GM23338 (cell line): ENCODE data around the gene KCTD10. TPM values are rescaled to one million over a fixed set of nuclear protein-coding genes. Genes with fewer than 3 reads are reported as not detected.

Experiments used
- CREB1 ChIP-seq: fragments of 250-450 bp; sonication (Bioruptor Pico); IDR thresholded peaks from 2 replicates; pipeline ENCODE4 v1.5.0; 2020; ENCODE audit warnings: low read depth, mild to moderate bottlenecking, moderate library complexity
- ETS1 ChIP-seq: IDR thresholded peaks from 2 replicates; pipeline ENCODE4 v1.6.1; 2016; ENCODE audit warnings: antibody characterized with exemption
- EZH2phosphoT487 ChIP-seq: fragments of 200-600 bp; sonication (generic); IDR thresholded peaks from one replicate; pipeline ENCODE4 v1.8.1; 2018; ENCODE audit warnings: antibody characterized with exemption; ENCODE audit not compliant: unreplicated experiment
- JUNB ChIP-seq: IDR thresholded peaks from one replicate; pipeline ENCODE4 v1.6.1; 2016; ENCODE audit warnings: antibody characterized with exemption; ENCODE audit not compliant: unreplicated experiment
- ZNF114 ChIP-seq: fragments of 250-450 bp; sonication (Bioruptor Pico); IDR thresholded peaks from 2 replicates; pipeline ENCODE4 v1.5.0; 2020; ENCODE audit warnings: mild to moderate bottlenecking, moderate library complexity
- ZNF462 ChIP-seq: fragments of 250-450 bp; sonication (Bioruptor Pico); IDR thresholded peaks from 2 replicates; pipeline ENCODE4 v1.5.0; 2020; ENCODE audit warnings: mild to moderate bottlenecking, moderate library complexity
- polyA plus RNA-seq: library from polyadenylated mRNA; unstranded; fragments of >200 nt; fragmentation: Nextera tagmentation; extraction: Ambion mirVana; gene quantifications from 2 replicates; pipeline ENCODE4 v1.2.1, GENCODE V29; 2016
- total RNA-seq: library from RNA; depleted of rRNA; stranded (reverse); fragments of >200 nt; shearing (Covaris generic); gene quantifications from 2 replicates; pipeline ENCODE4 v1.2.3, GENCODE V29; 2014
- TF ChIP-seq, protein P1 (sequence below): IDR thresholded peaks from one replicate; pipeline ENCODE4 v1.6.1; 2018; ENCODE audit warnings: antibody characterized with exemption; ENCODE audit not compliant: unreplicated experiment

Gene KCTD10
- total and polyA plus RNA-seq, 2 experiments from 2014 or later, result 15.8 to 45.2 TPM

- TF ChIP-seq ZNF462 (CRISPR knock-in tag) (no peak), JUNB (no peak), ZNF114 (no peak), EZH2phosphoT487 (no peak), ETS1 (no peak), CREB1 (CRISPR knock-in tag) (no peak)
- TF ChIP-seq, protein P1, sequence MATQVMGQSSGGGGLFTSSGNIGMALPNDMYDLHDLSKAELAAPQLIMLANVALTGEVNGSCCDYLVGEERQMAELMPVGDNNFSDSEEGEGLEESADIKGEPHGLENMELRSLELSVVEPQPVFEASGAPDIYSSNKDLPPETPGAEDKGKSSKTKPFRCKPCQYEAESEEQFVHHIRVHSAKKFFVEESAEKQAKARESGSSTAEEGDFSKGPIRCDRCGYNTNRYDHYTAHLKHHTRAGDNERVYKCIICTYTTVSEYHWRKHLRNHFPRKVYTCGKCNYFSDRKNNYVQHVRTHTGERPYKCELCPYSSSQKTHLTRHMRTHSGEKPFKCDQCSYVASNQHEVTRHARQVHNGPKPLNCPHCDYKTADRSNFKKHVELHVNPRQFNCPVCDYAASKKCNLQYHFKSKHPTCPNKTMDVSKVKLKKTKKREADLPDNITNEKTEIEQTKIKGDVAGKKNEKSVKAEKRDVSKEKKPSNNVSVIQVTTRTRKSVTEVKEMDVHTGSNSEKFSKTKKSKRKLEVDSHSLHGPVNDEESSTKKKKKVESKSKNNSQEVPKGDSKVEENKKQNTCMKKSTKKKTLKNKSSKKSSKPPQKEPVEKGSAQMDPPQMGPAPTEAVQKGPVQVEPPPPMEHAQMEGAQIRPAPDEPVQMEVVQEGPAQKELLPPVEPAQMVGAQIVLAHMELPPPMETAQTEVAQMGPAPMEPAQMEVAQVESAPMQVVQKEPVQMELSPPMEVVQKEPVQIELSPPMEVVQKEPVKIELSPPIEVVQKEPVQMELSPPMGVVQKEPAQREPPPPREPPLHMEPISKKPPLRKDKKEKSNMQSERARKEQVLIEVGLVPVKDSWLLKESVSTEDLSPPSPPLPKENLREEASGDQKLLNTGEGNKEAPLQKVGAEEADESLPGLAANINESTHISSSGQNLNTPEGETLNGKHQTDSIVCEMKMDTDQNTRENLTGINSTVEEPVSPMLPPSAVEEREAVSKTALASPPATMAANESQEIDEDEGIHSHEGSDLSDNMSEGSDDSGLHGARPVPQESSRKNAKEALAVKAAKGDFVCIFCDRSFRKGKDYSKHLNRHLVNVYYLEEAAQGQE, result no peak
Measured at GRCh38 chr12:109461846-109462756, 15.0 kb downstream of the KCTD10 start (continued).
